ENCODE data around the gene PRKAB1.

Gene PRKAB1

DNA sequence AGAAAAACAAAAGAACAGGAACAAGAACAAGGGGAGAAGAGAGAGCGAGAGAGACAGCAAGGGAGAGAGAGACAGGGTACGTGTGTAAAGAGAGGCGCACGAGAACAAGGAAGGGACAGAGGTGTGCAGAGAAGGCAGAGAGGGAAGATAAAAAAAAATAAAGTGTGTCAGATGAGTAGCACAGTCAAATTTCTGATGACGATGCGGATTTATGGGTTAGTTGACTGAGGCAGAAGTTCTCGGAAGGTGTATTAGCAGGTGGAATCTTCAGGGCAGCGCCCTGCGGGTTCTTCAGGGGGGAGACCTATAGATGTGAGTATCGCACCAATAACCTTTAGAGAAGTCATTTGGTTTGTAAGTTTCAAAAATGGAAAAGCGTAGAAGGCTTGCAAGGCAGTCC, 44.8 kb downstream of the PRKAB1 start:
- DNase-seq (ENCODE audit: low read depth) = no peak

- no peak for DNase-seq (ENCODE audit: low read depth)
Observed at GRCh38 chr12:119713551-119714031, 45.7 kb downstream of the PRKAB1 start.

GRCh38 chr12:119714614-119715267, 46.8 kb downstream of the PRKAB1 start:
- DNase-seq (ENCODE audit: low read depth) = no peak

- no peak for DNase-seq (ENCODE audit: low read depth)
Observed at GRCh38 chr12:119715268-119715620, 47.3 kb downstream of the PRKAB1 start.

DNA sequence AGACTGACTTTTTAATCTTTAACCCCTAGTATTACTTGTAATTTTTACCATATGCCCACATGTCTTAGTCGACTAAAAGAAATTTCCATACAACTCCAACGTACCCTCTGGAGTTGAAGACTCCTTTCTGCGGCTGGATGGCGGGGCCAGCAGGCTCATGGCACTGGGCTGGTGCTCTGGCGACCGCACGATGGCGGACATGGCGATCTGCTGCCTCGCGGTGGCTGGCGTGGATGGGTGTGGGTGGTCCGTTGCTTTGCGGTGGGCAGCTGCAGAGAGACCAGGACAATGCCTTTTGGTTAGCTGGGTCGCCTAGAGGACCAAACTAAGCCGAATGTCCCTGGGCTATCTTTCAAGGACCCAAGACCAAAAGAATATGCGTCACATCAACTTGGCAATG, 50.2 kb downstream of the PRKAB1 start:
- no peak for DNase-seq (ENCODE audit: low read depth)

- DNase-seq (ENCODE audit: low read depth) = no peak
Observed at GRCh38 chr12:119720349-119720748, 52.4 kb downstream of the PRKAB1 start.

DNA sequence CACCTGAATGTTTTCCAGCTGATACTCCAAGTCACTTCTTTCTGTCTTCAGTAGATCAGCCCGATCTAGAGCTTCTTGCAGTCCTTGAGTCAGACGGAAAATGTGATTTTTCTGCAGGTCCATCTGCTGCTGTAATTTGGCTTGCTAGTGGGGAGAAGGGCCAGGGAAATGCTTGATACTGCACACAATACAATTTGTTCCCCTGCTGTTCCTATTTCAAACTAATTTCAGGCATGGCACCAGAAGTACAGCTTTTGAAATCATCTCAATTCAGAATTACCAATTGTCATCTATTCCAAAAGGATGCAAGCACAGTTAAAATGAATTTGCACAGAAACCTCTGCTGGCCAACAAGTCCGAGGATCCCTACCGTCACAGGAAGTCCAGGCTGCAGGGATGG, 53.4 kb downstream of the PRKAB1 start:
- no peak for DNase-seq (ENCODE audit: low read depth)

DNA sequence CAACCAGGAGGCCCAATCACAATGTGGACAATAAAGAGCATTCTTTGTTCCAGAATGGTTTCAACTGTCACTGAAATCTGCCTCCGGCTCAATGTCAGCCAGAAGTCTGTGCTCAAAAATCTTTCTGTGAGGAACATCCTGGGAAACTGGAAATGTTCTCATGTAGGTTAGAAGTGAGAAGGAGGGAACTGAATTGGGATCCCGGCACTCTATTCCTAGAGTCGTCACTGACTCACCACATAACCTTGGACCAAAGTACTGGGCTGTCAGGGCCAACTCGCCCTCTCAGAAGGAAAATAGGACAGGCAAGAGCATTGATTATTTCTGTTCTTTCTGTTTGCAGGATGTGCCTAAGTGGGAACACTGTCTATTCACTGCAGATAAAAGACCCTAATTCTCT, 57.6 kb downstream of the PRKAB1 start:
- DNase-seq (ENCODE audit: low read depth) = no peak

- DNase-seq (ENCODE audit: low read depth) = no peak
Observed at GRCh38 chr12:119727600-119728443, 59.9 kb downstream of the PRKAB1 start.

GRCh38 chr12:119728444-119728745, 60.5 kb downstream of the PRKAB1 start:
- DNase-seq (ENCODE audit: low read depth) = no peak

DNA sequence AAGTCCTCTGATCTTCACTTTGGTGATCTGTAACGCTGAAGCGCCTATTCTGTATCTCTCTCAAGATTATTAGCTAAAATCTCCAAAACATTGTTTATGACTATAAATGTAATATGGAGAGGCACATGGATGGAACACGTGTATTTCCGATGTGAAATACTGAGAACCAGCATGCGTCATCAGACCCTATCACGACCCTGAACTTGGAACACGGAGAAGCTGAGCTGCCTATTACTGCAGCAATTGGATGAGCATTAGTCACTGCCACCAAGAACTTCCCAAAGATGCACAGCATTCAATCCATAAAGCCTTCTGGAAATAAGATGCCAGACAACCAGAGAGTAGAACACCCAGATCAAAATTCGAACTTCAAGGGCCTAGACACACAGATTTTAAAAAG, 61.9 kb downstream of the PRKAB1 start:
- DNase-seq (ENCODE audit: low read depth) = no peak

DNA sequence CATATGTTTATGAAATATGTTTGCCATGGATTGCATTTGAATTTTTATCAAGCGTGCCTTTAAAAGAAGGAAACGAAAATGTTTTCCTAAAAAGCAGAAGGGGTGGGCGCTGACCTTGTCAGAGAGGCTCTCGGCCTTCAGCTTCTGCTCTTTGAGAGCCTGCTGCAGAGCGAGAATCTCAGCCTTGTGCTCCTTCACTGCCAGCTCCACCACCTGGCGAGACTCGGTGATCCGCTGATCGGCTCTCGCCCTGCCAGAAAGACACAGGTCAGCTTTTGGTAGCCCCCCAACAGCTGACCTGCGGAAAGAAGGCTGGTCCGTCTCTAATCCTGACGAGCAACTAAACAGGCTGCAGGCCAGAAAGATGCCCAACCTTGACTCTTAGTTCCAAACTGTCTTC, 62.4 kb downstream of the PRKAB1 start:
- DNase-seq (ENCODE audit: low read depth) = no peak

Measured in activated T-cell treated with anti-CD3 and anti-CD28 coated beads for 24 hours (primary cell).